HFFc6 (cell line): ENCODE measurements around the gene CDKN1C. TPM values are rescaled to one million over a fixed set of nuclear protein-coding genes. Genes with fewer than 3 reads are reported as not detected.

ENCODE experiments used
- DNase-seq: peaks from one replicate; pipeline ENCODE4 v3.0.0-alpha.2; 2018
- H3K27ac Mint-ChIP-seq: 2 replicates; pipeline ENCODE4 v1.8.0; 2020; ENCODE audit warnings: mild to moderate bottlenecking, mixed read lengths
- H3K27me3 Mint-ChIP-seq: 2 replicates; pipeline ENCODE4 v1.8.0; 2021; ENCODE audit warnings: mild to moderate bottlenecking, moderate library complexity, mixed read lengths; ENCODE audit not compliant: insufficient read depth
- H3K36me3 Mint-ChIP-seq: 2 replicates; pipeline ENCODE4 v1.8.0; 2021; ENCODE audit warnings: low read depth, mixed read lengths
- H3K4me1 Mint-ChIP-seq: 2 replicates; pipeline ENCODE4 v1.8.0; 2020; ENCODE audit warnings: low read depth, mixed read lengths
- H3K4me3 Mint-ChIP-seq: 2 replicates; pipeline ENCODE4 v1.8.0; 2020; ENCODE audit warnings: mild to moderate bottlenecking, moderate library complexity, mixed read lengths
- H3K9me3 Mint-ChIP-seq: 2 replicates; pipeline ENCODE4 v1.8.0; 2020; ENCODE audit warnings: mild to moderate bottlenecking, mixed read lengths
- CTCF ChIP-seq: fragments of 200-600 bp; sonication (generic); IDR thresholded peaks from 2 replicates; pipeline ENCODE4 v1.5.0; 2021; ENCODE audit warnings: antibody characterized with exemption, mild to moderate bottlenecking
- total RNA-seq, 6 experiments: library from RNA; stranded (reverse); fragmentation: NEBNext Ultra II Directional; extraction: Animal tissue kit (Norgen Biotek cat#: 25700); gene quantifications; 2 replicates in 1 of 6; 3 replicates in 5 of 6; pipeline ENCODE4 v1.2.3, GENCODE V29; 2021

The CDKN1C gene
- total RNA-seq, 6 experiments from 2014 or later = 0.17 to 0.24 TPM; not detected in 4

- no peak for TF ChIP-seq CTCF
- Mint-ChIP-seq H3K4me1 (no peaks in the 10 kb centered on the region), H3K9me3 (no peaks in the 10 kb centered on the region), H3K36me3 (peaks cover under 1% of the 10 kb centered on the region; the same call in 1 of the 2 replicates), H3K27me3 (peaks cover 7% of the 10 kb centered on the region), H3K27ac (no peak overlapping the region), H3K4me3 (no peak overlapping the region)
- DNase-seq = no peak
Measured at GRCh38 chr11:2921261-2921660, 35.7 kb upstream of the CDKN1C start.

DNA sequence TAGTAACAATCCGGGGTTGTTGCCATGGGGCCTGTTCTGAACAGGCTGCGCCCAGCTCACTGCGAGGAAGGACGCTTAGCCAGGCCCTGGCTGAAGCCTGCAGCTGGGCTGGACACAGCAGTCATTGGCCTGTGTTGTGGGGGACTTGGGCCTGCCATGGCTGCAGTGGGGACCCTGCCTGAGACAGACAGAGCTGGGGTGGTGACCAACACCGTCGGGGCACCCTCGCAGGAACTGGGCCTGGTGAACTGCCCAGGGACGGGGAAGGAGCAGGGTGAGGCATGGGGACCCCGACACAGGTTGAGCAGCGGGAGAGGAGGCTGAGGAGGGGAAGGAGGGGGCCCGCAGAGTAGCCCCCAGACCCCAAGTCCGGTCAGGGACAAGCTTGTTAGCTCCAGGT is 34.8 kb upstream of the CDKN1C start:
- H3K9me3 Mint-ChIP-seq = no peaks in the 10 kb centered on the region
- peaks cover 7% of the 10 kb centered on the region for H3K27me3 Mint-ChIP-seq
- DNase-seq = no peak
- no peaks in the 10 kb centered on the region for H3K4me1 Mint-ChIP-seq
- H3K4me3 Mint-ChIP-seq = no peak overlapping the region
- TF ChIP-seq CTCF = no peak
- H3K27ac Mint-ChIP-seq = no peak overlapping the region
- no peaks in the 10 kb centered on the region for H3K36me3 Mint-ChIP-seq

GRCh38 chr11:2919837-2920236 is 34.3 kb upstream of the CDKN1C start:
- no peaks in the 10 kb centered on the region for H3K4me1 Mint-ChIP-seq
- no peaks in the 10 kb centered on the region for H3K9me3 Mint-ChIP-seq
- no peak for TF ChIP-seq CTCF
- no peak overlapping the region for H3K27ac Mint-ChIP-seq
- no peaks in the 10 kb centered on the region for H3K36me3 Mint-ChIP-seq
- no peak overlapping the region for H3K4me3 Mint-ChIP-seq
- DNase-seq = no peak
- peaks cover 11% of the 10 kb centered on the region for H3K27me3 Mint-ChIP-seq

- Mint-ChIP-seq H3K9me3 (no peaks in the 10 kb centered on the region), H3K27ac (no peak overlapping the region), H3K4me1 (no peaks in the 10 kb centered on the region), H3K36me3 (no peaks in the 10 kb centered on the region), H3K4me3 (no peak overlapping the region), H3K27me3 (peaks cover 11% of the 10 kb centered on the region)
- TF ChIP-seq CTCF = no peak
- no peak for DNase-seq
Measured at GRCh38 chr11:2919188-2919587, 33.6 kb upstream of the CDKN1C start.

DNA sequence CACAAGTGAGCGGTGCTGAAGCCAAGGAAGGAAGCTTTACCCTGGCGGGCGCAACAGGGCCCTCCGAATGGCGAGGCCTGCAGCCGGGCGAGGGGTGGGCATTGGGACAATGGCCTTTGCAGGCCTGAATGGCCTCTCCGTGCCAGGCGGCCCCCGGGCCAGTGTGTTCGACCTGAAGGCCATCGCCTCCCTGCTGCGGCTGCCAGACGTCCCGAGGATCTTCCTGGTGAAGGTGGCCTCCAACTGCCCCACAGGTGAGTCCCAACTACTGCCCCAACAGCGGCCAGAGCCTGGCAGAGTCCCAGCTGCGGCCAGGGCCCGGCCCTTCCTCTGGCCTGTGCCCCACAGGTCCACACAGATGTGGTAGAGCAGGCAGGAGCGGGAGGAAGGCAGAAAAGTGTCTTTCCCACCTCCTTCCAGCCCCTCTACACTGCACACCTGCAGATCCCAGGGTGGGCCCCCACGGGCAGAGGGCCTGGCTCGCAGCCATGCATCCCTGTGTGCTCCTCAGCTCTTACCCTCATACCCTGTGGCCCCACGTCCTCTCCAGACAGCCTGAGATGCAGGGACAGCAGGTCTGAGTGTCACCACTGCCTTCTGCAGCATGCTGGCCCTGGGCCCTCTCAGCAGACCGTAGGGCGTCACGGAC is 32.4 kb upstream of the CDKN1C start:
- Mint-ChIP-seq H3K4me1 (peaks cover 6% of the 10 kb centered on the region), H3K36me3 (no peaks in the 10 kb centered on the region), H3K9me3 (no peaks in the 10 kb centered on the region), H3K27me3 (peaks cover 10% of the 10 kb centered on the region), H3K4me3 (no peak overlapping the region), H3K27ac (no peak overlapping the region)
- no peak for DNase-seq
- no peak for TF ChIP-seq CTCF
